Ureter (tissue), 1 donor: ENCODE measurements around the gene STK32C. TPM values are rescaled to one million over a fixed set of nuclear protein-coding genes. Genes with fewer than 3 reads are reported as not detected.
"Not testable (repeated sequence)": the region's sequence is repeated elsewhere in the genome, so short reads cannot be mapped to it uniquely, and the experiment has no call there.

Experiments used
- DNase-seq: peaks from one replicate; pipeline ENCODE4 v3.0.0-alpha.2; 2020; ENCODE audit warnings: low spot score
- total RNA-seq: library from RNA; stranded (reverse); gene quantifications from one replicate; pipeline ENCODE4 v1.2.4, GENCODE V29; 2023
- donor health status: DM: yes; HTN: yes; CAD: no.

The STK32C gene
- total RNA-seq, 1 donor from 2014 or later = 10.8 TPM

GRCh38 chr10:132267916-132268315 is 39.8 kb downstream of the STK32C start:
- DNase-seq = not testable (repeated sequence)

DNA sequence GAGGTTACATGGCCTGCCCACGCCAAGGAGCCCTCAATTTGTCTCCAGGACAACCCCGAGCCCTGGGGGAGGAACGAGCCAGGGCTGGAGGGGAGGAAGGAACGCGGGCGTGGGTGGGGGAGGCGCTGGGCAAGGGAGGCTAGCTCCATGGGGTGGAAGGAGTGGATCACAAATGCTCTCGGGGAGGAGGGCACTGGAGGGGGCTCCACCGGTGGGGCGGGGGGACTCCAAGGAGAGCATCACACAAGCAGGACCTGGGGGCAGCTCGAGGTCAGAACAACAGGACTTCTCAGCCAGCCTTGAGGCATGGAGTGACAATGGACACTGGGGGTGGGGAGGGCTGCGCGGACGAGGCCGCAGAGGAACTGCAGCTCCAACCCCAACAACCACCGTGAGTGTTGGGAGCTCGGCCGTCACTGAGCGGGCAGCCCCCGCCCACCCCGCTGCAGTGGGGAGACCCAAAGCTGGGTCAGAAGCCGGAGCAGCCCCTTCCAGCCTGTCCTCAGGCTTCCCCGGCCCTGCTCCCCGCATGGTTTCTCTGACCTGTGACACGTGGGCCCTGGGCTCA is 41.1 kb downstream of the STK32C start:
- no peak for DNase-seq

GRCh38 chr10:132265890-132266496 is 41.8 kb downstream of the STK32C start:
- no peak for DNase-seq

- no peak for DNase-seq
Measured at GRCh38 chr10:132264966-132265889, 42.5 kb downstream of the STK32C start.

DNA sequence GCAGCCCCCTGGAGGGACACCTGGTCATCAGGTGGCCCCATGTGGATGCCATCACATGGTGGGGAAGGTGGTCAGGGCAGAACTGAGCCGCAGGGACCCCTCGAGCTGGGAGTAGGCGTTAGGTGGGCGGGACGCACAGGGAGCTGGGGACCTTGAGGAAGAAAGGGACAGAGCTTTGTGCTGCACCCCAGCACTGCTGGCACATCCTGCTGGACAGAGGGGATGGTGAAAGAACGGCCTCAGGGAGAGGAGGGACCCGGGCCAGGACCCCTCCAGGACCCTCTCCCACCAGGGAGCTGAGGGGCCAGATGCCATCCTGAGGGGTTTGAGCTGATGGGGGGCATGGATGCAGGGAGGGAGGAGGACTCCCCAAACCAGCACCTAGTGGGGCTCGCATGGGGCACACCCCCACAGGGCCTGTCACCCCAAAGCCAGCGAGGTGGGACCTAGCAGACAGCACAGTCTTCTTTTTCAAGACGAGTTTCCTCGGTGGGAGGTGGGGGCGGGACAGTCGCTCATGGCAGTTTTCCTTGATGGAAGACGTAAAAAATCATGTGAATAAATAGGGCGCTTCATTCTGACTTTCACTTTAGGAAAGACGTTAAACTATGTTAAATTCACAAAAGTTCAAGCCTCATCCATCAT is 43.3 kb downstream of the STK32C start:
- DNase-seq = no peak

GRCh38 chr10:132263866-132264265 is 43.9 kb downstream of the STK32C start:
- DNase-seq = no peak

DNA sequence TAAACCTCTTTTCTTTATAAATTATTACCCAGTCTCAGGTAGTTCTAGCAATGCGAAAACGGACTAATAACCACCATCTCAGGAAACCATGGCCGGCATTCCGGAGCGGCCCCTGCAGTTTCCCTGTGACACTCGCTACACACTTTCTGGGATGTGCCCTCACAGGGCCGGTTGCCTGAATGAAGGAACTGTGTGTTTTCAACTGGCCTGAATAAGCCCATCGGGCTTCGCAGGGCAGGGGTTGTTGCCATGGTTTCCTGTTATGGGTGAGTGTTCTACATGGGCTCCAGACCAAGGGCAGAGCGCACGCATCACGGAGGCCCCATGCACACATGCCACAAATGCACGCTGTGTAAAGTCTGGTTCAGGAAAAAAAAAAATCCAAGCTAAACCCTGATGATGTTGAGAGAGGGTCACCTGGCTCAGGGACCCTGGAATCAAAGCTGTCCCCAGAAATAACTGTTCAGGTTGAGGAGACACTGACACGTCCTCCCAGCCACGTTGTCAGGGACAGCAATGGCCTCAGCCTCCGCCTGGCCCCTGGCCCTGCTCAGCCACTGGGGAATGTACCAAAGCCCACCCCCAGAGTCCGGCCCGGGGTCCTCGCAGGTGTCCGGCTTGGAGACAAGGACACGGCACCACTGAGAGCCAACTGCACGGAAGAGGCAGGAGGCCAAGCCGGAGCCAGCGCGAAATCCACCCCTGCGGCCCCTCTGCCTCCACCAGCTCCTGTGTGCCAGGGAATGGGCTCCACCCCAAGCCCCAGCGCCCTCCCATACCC is 47.9 kb downstream of the STK32C start:
- DNase-seq = no peak

DNA sequence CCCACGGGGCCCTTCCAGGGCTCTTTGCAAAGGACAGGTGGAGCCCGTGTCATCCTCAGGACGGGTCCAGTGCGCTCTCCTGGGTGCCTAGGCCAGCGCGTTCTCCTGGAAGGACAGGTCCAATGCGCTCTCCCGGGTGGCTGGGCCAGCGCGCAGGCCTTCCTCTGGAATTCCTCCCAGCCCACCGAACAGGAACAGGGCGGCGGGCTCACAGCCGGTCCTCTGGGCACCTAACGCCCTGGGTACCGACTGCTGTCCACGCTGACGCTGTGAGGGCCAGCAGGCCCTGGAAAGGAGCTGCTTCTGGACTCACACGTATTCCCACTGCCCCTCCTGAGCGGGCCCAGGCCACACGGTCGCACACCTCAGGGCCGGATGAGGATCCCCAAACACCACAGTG is 49.3 kb downstream of the STK32C start:
- DNase-seq = no peak

- DNase-seq = no peak
Measured at GRCh38 chr10:132257907-132258306, 49.8 kb downstream of the STK32C start.

- DNase-seq = no peak
Measured at GRCh38 chr10:132257271-132257670, 50.5 kb downstream of the STK32C start.

GRCh38 chr10:132256866-132257265 is 50.9 kb downstream of the STK32C start:
- no peak for DNase-seq

DNA sequence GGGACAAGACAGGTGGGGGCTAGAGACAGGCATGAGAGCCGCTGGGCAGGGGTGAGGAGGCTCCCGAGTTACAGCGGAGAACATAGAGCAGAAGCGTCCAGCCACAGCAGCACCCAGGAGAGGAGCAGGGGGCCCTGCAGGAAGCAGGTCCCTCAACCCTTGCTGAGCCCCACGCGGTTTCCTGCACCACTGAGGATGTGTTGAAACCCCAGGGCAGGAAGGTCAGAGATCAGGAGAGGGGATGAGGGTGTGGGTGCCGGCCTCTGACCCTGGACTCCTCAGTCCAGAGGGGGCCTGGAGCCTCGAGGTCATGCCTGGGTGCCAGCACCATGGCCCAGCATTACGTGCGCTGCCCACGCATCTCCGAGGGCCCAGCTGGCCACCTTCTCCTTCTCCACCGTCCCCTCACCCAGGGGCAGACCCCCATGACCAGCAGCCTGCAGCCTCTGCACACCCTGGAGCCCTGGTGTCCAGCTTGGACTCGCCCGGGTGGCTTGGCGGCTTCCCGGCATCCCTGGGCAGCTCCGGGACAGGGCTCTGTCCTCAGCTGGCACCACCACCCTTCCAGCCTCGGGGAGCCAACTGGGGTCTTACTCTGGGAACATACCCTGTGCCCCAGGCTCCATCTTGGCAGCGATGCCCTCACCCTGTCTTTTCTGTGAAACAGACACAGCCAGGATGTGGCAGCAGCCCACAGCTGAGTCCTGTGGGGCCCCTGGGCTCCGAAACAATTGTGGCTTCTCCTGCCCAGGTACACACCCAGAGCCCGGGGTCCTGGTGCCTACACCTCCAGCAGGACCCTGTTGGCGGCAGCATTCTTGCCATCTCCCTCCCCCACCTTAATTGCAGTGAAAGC is 52.0 kb downstream of the STK32C start:
- DNase-seq = no peak

- DNase-seq = no peak
Measured at GRCh38 chr10:132254841-132255240, 52.9 kb downstream of the STK32C start.

DNA sequence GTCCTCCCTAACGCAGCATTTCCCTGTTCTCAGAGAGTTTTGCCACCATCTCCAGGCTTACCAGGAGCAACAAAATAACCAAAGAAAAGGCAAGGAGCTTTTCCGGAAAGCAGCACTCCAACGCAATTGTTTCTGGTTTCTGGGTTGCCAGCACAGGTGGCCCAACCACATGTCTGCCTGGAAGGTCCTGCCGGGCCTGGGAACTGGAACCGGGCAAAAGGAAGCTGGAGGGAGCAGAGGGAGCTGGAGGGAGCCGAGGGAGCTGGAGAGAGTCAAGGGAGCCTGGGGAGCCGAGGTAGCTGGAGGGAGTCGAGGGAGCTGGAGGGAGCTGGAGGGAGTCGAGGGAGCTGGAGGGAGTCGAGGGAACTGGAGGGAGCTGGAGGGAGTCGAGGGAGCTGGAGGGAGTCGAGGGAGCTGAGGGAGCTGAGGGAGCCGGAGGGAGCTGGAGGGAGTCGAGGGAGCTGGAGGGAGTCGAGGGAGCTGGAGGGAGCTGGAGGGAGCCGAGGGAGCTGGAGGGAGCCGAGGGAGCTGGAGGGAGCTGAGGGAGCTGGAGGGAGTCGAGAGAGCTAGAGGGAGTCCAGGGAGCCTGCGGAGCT is 54.6 kb downstream of the STK32C start:
- DNase-seq = no peak

DNA sequence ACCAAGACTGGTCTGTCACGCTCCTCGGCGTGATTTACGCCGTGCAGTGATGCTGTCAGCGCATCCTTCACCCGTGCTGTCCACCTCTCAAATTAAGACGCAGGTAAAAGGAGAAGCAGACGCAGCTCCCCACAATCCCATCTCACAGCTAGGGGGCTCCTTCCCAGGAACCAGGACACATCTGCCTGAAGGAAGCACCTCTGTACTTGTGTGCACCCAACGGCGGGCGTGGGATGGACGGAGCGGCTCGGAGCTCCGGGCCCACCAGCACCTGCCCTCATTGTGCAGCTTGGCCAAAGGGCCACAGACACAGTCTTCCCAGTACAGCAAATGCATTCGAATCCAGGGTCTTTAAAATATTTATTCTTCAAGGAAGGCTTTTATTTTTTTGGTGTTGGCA is 55.3 kb downstream of the STK32C start:
- no peak for DNase-seq

DNA sequence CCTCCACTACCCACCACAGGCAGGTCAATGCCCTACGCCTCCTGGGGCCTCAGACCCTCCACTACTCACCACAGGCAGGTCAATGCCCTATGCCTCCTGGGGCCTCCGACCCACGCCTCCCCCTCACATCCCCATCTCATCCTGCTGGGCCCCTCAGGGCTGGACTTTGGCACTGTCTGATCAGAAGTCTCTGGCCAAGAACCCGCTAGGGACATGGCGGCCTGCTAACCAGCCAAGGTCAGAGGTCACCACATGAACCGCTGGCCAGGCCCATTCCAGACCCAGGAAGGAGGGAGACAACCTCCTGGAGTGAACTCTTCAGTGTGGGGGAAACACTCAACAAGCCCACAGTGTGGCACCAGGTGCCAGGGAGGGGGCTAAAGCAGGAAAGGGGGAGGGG is 55.8 kb downstream of the STK32C start:
- DNase-seq = no peak

- DNase-seq = no peak
Measured at GRCh38 chr10:132250481-132251475, 57.0 kb downstream of the STK32C start.

GRCh38 chr10:132249824-132250375 is 57.9 kb downstream of the STK32C start:
- DNase-seq = no peak
